Gastroesophageal sphincter (tissue), 3 donors: Measurements from ENCODE around the gene ARCN1.

Experiments used
- EP300 ChIP-seq: sonication (generic); formaldehyde crosslinking; IDR thresholded peaks from one replicate; pipeline ENCODE4 v1.6.1; 2017; ENCODE audit warnings: antibody characterized with exemption, mild to moderate bottlenecking
- POLR2A ChIP-seq, 2 donors: fragments of 450-650 bp; IDR thresholded peaks; one replicate each; pipeline ENCODE4 v1.6.1; 2017; ENCODE audit warnings: antibody characterized with exemption in 2 of 2, mild to moderate bottlenecking in 2 of 2, moderate library complexity in 1 of 2
- POLR2AphosphoS5 ChIP-seq: sonication (generic); formaldehyde crosslinking; IDR thresholded peaks from one replicate; pipeline ENCODE4 v1.6.1; 2017; ENCODE audit warnings: antibody characterized with exemption
- TF ChIP-seq, protein P1 (sequence below), 4 experiments: fragments of 200-600 bp in 2 of 4; fragments of 450-650 bp in 2 of 4; sonication (generic) in 1 of 4; IDR thresholded peaks; one replicate each; pipeline ENCODE4 v1.5.1; 2017 to 2019; ENCODE audit warnings: antibody characterized with exemption in 4 of 4, mild to moderate bottlenecking in 2 of 4, moderate library complexity in 2 of 4

DNA sequence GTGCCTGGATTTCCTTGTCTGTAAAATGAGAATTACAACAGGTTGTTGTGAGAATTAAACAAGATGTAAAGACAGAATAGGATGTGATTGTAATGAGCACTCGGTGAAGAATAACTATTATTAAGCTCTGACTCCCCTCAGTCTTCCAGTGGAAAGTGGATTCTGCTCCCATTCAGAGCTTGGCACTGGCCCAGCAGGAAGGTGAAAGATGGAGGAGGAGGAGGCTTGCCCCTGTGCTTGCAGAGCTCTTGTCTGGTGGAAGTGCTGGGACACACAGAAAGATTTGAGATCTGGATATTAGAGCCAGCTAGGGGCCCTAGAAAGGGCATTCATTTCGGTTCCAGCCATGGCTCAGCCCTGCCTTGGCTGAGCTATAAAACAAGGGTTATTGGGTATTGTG is 63.4 kb downstream of the ARCN1 start:
- TF ChIP-seq, protein P1, sequence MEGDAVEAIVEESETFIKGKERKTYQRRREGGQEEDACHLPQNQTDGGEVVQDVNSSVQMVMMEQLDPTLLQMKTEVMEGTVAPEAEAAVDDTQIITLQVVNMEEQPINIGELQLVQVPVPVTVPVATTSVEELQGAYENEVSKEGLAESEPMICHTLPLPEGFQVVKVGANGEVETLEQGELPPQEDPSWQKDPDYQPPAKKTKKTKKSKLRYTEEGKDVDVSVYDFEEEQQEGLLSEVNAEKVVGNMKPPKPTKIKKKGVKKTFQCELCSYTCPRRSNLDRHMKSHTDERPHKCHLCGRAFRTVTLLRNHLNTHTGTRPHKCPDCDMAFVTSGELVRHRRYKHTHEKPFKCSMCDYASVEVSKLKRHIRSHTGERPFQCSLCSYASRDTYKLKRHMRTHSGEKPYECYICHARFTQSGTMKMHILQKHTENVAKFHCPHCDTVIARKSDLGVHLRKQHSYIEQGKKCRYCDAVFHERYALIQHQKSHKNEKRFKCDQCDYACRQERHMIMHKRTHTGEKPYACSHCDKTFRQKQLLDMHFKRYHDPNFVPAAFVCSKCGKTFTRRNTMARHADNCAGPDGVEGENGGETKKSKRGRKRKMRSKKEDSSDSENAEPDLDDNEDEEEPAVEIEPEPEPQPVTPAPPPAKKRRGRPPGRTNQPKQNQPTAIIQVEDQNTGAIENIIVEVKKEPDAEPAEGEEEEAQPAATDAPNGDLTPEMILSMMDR (IDR thresholded peaks at IDR 0.05): no peak
- TF ChIP-seq POLR2A (IDR thresholded peaks at IDR 0.05) (no peak), POLR2AphosphoS5 (no peak), EP300 (no peak)
